Astrocyte (in vitro differentiated cells and primary cell): ENCODE results near the gene VAPA. TPM values are rescaled to one million over a fixed set of nuclear protein-coding genes. Genes with fewer than 3 reads are reported as not detected.

Experiments used
- DNase-seq: peaks from one replicate; pipeline ENCODE4 v3.0.0-alpha.2; 2010; ENCODE audit warnings: low read depth
- FAIRE-seq: peaks from 2 replicates; lab custom pipeline; 2011; peaks lifted over from hg19 to GRCh38; lab: Jason Lieb, UNC
- H2AFZ ChIP-seq: 2 replicates; pipeline ENCODE4 v1.6.0; 2012; ENCODE audit warnings: low read depth, low read length, inconsistent platforms
- H3K27ac ChIP-seq: 2 replicates; pipeline ENCODE4 v1.5.1; 2011; ENCODE audit warnings: low read depth, low read length, inconsistent platforms
- H3K27me3 ChIP-seq: 2 replicates; pipeline ENCODE4 v1.6.0; 2011; ENCODE audit warnings: low read length, inconsistent platforms; ENCODE audit not compliant: insufficient read depth
- H3K36me3 ChIP-seq: 2 replicates; pipeline ENCODE4 v1.5.1; 2011; ENCODE audit warnings: low read length, inconsistent platforms; ENCODE audit not compliant: insufficient read depth
- H3K4me1 ChIP-seq: 2 replicates; pipeline ENCODE4 v1.5.1; 2011; ENCODE audit warnings: low read length, inconsistent platforms; ENCODE audit not compliant: insufficient read depth
- H3K4me2 ChIP-seq: 2 replicates; pipeline ENCODE4 v1.6.0; 2012; ENCODE audit warnings: low read length, inconsistent platforms
- H3K4me3 ChIP-seq: 2 replicates; pipeline ENCODE4 v1.5.1; 2011; ENCODE audit warnings: low read depth, mild to moderate bottlenecking, low read length, inconsistent platforms; ENCODE audit not compliant: insufficient read depth
- H3K79me2 ChIP-seq: 2 replicates; pipeline ENCODE4 v1.6.0; 2012; ENCODE audit warnings: mild to moderate bottlenecking, low read length, inconsistent platforms; ENCODE audit not compliant: insufficient read depth
- H3K9ac ChIP-seq: 2 replicates; pipeline ENCODE4 v1.6.0; 2012; ENCODE audit warnings: mild to moderate bottlenecking, low read length, inconsistent platforms
- H3K9me3 ChIP-seq: 2 replicates; pipeline ENCODE4 v1.5.1; 2012; ENCODE audit warnings: low read depth, mild to moderate bottlenecking, low read length, inconsistent platforms; ENCODE audit not compliant: insufficient read depth
- H4K20me1 ChIP-seq: 2 replicates; pipeline ENCODE4 v1.6.0; 2012; ENCODE audit warnings: low read length, inconsistent platforms; ENCODE audit not compliant: insufficient read depth
- H3K27ac Mint-ChIP-seq: one replicate; pipeline ENCODE4 v1.8.0; 2021; ENCODE audit warnings: mild to moderate bottlenecking, mixed read lengths; ENCODE audit not compliant: unreplicated experiment
- H3K27me3 Mint-ChIP-seq: one replicate; pipeline ENCODE4 v1.8.0; 2021; ENCODE audit warnings: low read depth, mixed read lengths; ENCODE audit not compliant: unreplicated experiment
- H3K36me3 Mint-ChIP-seq: one replicate; pipeline ENCODE4 v1.8.0; 2021; ENCODE audit warnings: low read depth, mixed read lengths; ENCODE audit not compliant: unreplicated experiment
- H3K4me1 Mint-ChIP-seq: one replicate; pipeline ENCODE4 v1.8.0; 2021; ENCODE audit warnings: low read depth, mixed read lengths; ENCODE audit not compliant: unreplicated experiment
- H3K4me3 Mint-ChIP-seq: one replicate; pipeline ENCODE4 v1.8.0; 2021; ENCODE audit warnings: mild to moderate bottlenecking, moderate library complexity, mixed read lengths; ENCODE audit not compliant: unreplicated experiment
- H3K9me3 Mint-ChIP-seq: one replicate; pipeline ENCODE4 v1.8.0; 2021; ENCODE audit warnings: mild to moderate bottlenecking, mixed read lengths; ENCODE audit not compliant: unreplicated experiment
- CTCF ChIP-seq: IDR thresholded peaks from 2 replicates; pipeline ENCODE4 v1.5.1; 2011; ENCODE audit warnings: low read depth, mild to moderate bottlenecking, inconsistent platforms, low read length, moderate library complexity; ENCODE audit not compliant: insufficient read depth
- EZH2 ChIP-seq: IDR thresholded peaks from 2 replicates; pipeline ENCODE4 v1.6.1; 2012; ENCODE audit warnings: mild to moderate bottlenecking, low read length, inconsistent platforms; ENCODE audit not compliant: insufficient read depth
- total RNA-seq: library from RNA; stranded (reverse); gene quantifications from 2 replicates; pipeline ENCODE4 v1.2.1, GENCODE V29; 2021

The VAPA gene
- total RNA-seq, 1 donor from 2014 or later: 181 TPM

DNA sequence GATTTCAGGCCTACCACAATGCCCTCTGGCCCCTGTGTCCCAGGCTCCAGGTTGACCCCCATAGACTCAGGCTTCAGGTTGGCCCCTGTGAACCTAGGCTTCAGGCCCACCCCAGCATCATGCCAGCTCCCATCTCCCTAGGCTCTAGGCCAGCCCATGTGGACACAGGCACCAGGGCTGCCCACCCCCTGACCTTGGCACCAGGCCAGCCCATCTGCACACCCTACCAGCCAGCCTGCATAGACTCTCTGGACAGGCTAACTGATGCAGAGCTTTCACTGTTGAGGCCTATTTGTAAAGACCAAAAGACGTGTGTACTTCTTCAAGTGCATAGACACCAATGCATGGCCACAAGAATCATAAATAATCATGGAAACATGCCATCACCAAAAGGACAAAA is 83.9 kb downstream of the VAPA start:
- H3K36me3 Mint-ChIP-seq: peaks cover 2% of the 10 kb centered on the region
- Histone ChIP-seq H3K27ac (no peak overlapping the region), H4K20me1 (no peaks in the 10 kb centered on the region), H3K4me2 (no peak overlapping the region), H3K27me3 (peaks cover 7% of the 10 kb centered on the region), H3K9ac (no peak overlapping the region), H3K79me2 (no peaks in the 10 kb centered on the region), H3K9me3 (no peaks in the 10 kb centered on the region), H3K36me3 (no peaks in the 10 kb centered on the region), H2AFZ (no peak overlapping the region), H3K4me3 (no peak overlapping the region), H3K4me1 (no peaks in the 10 kb centered on the region)
- H3K4me1 Mint-ChIP-seq: no peaks in the 10 kb centered on the region
- TF ChIP-seq CTCF: no peak
- TF ChIP-seq EZH2: no peak
- H3K27me3 Mint-ChIP-seq: peaks cover 14% of the 10 kb centered on the region
- peaks cover 20% of the 10 kb centered on the region for H3K9me3 Mint-ChIP-seq
- H3K27ac Mint-ChIP-seq: no peak overlapping the region
- no peak overlapping the region for H3K4me3 Mint-ChIP-seq
- no peak for DNase-seq
- FAIRE-seq: no peak

- no peak overlapping the region for H2AFZ ChIP-seq
- H3K9me3 ChIP-seq: no peaks in the 10 kb centered on the region
- H3K79me2 ChIP-seq: no peaks in the 10 kb centered on the region
- H3K36me3 ChIP-seq: no peaks in the 10 kb centered on the region
- no peak overlapping the region for H3K9ac ChIP-seq
- Mint-ChIP-seq H3K4me1 (no peaks in the 10 kb centered on the region), H3K27me3 (peaks cover 11% of the 10 kb centered on the region), H3K27ac (no peak overlapping the region), H3K9me3 (peaks cover 20% of the 10 kb centered on the region), H3K4me3 (no peak overlapping the region), H3K36me3 (peaks cover 2% of the 10 kb centered on the region)
- DNase-seq: no peak
- no peak overlapping the region for H3K27ac ChIP-seq
- no peaks in the 10 kb centered on the region for H4K20me1 ChIP-seq
- no peaks in the 10 kb centered on the region for H3K4me1 ChIP-seq
- no peak for FAIRE-seq
- H3K27me3 ChIP-seq: peaks cover 6% of the 10 kb centered on the region
- H3K4me3 ChIP-seq: no peak overlapping the region
- no peak for TF ChIP-seq EZH2
- TF ChIP-seq CTCF: no peak
- H3K4me2 ChIP-seq: no peak overlapping the region
These were observed 84.5 kb downstream of the VAPA start for GRCh38 chr18:9998330-9998729.

DNA sequence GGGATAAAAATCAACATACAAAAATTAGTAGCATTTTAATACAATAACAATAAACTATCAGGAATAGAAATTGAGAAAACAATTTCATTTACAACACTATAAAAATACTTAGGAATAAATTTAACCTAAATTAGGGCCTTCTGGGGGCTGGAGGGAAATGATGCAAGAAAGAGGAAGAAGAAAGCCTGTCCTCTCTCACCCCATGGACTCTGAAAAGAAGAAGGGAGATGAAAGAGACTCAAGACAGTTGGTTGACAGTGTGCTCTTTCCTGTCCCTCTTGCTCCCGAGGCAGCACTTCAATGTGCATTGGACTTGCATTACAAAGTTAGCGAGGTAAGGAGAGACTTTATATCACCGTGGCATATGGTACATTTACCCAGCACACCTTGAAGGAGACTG is 88.5 kb downstream of the VAPA start:
- Mint-ChIP-seq H3K27ac (no peak overlapping the region), H3K4me1 (no peaks in the 10 kb centered on the region), H3K4me3 (no peak overlapping the region), H3K36me3 (no peaks in the 10 kb centered on the region), H3K9me3 (peaks cover 15% of the 10 kb centered on the region), H3K27me3 (peaks cover 11% of the 10 kb centered on the region)
- H2AFZ ChIP-seq: no peak overlapping the region
- H3K9me3 ChIP-seq: no peaks in the 10 kb centered on the region
- no peaks in the 10 kb centered on the region for H4K20me1 ChIP-seq
- FAIRE-seq (no peak), DNase-seq (no peak)
- H3K27ac ChIP-seq: no peak overlapping the region
- H3K4me3 ChIP-seq: no peak overlapping the region
- H3K27me3 ChIP-seq: no peaks in the 10 kb centered on the region
- no peaks in the 10 kb centered on the region for H3K79me2 ChIP-seq
- H3K4me2 ChIP-seq: no peak overlapping the region
- no peaks in the 10 kb centered on the region for H3K36me3 ChIP-seq
- H3K4me1 ChIP-seq: no peaks in the 10 kb centered on the region
- TF ChIP-seq EZH2: no peak
- TF ChIP-seq CTCF: no peak
- no peak overlapping the region for H3K9ac ChIP-seq
